Measurements from ENCODE around the gene LAMA3. TPM values are rescaled to one million over a fixed set of nuclear protein-coding genes. Genes with fewer than 3 reads are reported as not detected.

LAMA3 gene
- total RNA-seq, 1 donor = 8.3 TPM

GRCh38 chr18:23694637-23695430 is 5.6 kb downstream of the LAMA3 start:
- no peak for DNase-seq (ENCODE audit: insufficient read length, low spot score, missing footprints)
- no peak overlapping the region for H3K4me2 ChIP-seq (ENCODE audit: insufficient read depth, low read length)
- no peaks in the 10 kb centered on the region for H3K9me3 ChIP-seq (ENCODE audit: low read depth, low read length)
- H2AFZ ChIP-seq (ENCODE audit: low read length) = peak overlapping the region; percentile 24
- no peaks in the 10 kb centered on the region for H4K20me1 ChIP-seq (ENCODE audit: insufficient read depth, low read length)
- no peak overlapping the region for H3K4me3 ChIP-seq (ENCODE audit: insufficient read depth, low read length)
- H3K79me2 ChIP-seq (ENCODE audit: insufficient read depth, low read length) = peaks cover 5% of the 10 kb centered on the region
- H3K27ac ChIP-seq (ENCODE audit: low read depth, low read length) = peak overlapping the region; percentile 61
- TF ChIP-seq CTCF (IDR thresholded peaks at IDR 0.05; ENCODE audit: extremely low read depth, low read depth, low read length) = no peak
- H3K27me3 ChIP-seq (ENCODE audit: insufficient read depth, low read length) = no peaks in the 10 kb centered on the region
- no peaks in the 10 kb centered on the region for H3K36me3 ChIP-seq (ENCODE audit: insufficient read depth, low read length)
- H3K4me1 ChIP-seq (ENCODE audit: insufficient read depth, low read length) = peaks cover 16% of the 10 kb centered on the region

GRCh38 chr18:23701017-23701416 is 11.8 kb downstream of the LAMA3 start:
- no peak for TF ChIP-seq CTCF (IDR thresholded peaks at IDR 0.05; ENCODE audit: extremely low read depth, low read depth, low read length)
- no peak for DNase-seq (ENCODE audit: insufficient read length, low spot score, missing footprints)
- Histone ChIP-seq H3K27me3 (ENCODE audit: insufficient read depth, low read length) (no peaks in the 10 kb centered on the region), H3K9me3 (ENCODE audit: low read depth, low read length) (no peaks in the 10 kb centered on the region), H3K36me3 (ENCODE audit: insufficient read depth, low read length) (no peaks in the 10 kb centered on the region), H4K20me1 (ENCODE audit: insufficient read depth, low read length) (no peaks in the 10 kb centered on the region), H3K4me1 (ENCODE audit: insufficient read depth, low read length) (peaks cover under 1% of the 10 kb centered on the region), H3K79me2 (ENCODE audit: insufficient read depth, low read length) (no peaks in the 10 kb centered on the region), H3K27ac (ENCODE audit: low read depth, low read length) (no peak overlapping the region), H3K4me3 (ENCODE audit: insufficient read depth, low read length) (no peak overlapping the region), H2AFZ (ENCODE audit: low read length) (no peak overlapping the region), H3K4me2 (ENCODE audit: insufficient read depth, low read length) (no peak overlapping the region)

GRCh38 chr18:23701544-23702064 is 12.4 kb downstream of the LAMA3 start:
- no peak for DNase-seq (ENCODE audit: insufficient read length, low spot score, missing footprints)
- Histone ChIP-seq H3K27me3 (ENCODE audit: insufficient read depth, low read length) (no peaks in the 10 kb centered on the region), H3K9me3 (ENCODE audit: low read depth, low read length) (no peaks in the 10 kb centered on the region), H4K20me1 (ENCODE audit: insufficient read depth, low read length) (no peaks in the 10 kb centered on the region), H2AFZ (ENCODE audit: low read length) (no peak overlapping the region), H3K4me2 (ENCODE audit: insufficient read depth, low read length) (no peak overlapping the region), H3K4me1 (ENCODE audit: insufficient read depth, low read length) (no peaks in the 10 kb centered on the region), H3K36me3 (ENCODE audit: insufficient read depth, low read length) (no peaks in the 10 kb centered on the region), H3K4me3 (ENCODE audit: insufficient read depth, low read length) (no peak overlapping the region), H3K27ac (ENCODE audit: low read depth, low read length) (no peak overlapping the region), H3K79me2 (ENCODE audit: insufficient read depth, low read length) (no peaks in the 10 kb centered on the region)
- TF ChIP-seq CTCF (IDR thresholded peaks at IDR 0.05; ENCODE audit: extremely low read depth, low read depth, low read length) = no peak

- no peak for DNase-seq (ENCODE audit: insufficient read length, low spot score, missing footprints)
- H3K79me2 ChIP-seq (ENCODE audit: insufficient read depth, low read length) = no peaks in the 10 kb centered on the region
- no peaks in the 10 kb centered on the region for H3K27me3 ChIP-seq (ENCODE audit: insufficient read depth, low read length)
- no peaks in the 10 kb centered on the region for H3K36me3 ChIP-seq (ENCODE audit: insufficient read depth, low read length)
- H3K4me3 ChIP-seq (ENCODE audit: insufficient read depth, low read length) = no peak overlapping the region
- H3K27ac ChIP-seq (ENCODE audit: low read depth, low read length) = no peak overlapping the region
- no peak for TF ChIP-seq CTCF (IDR thresholded peaks at IDR 0.05; ENCODE audit: extremely low read depth, low read depth, low read length)
- H4K20me1 ChIP-seq (ENCODE audit: insufficient read depth, low read length) = no peaks in the 10 kb centered on the region
- no peaks in the 10 kb centered on the region for H3K4me1 ChIP-seq (ENCODE audit: insufficient read depth, low read length)
- H3K4me2 ChIP-seq (ENCODE audit: insufficient read depth, low read length) = no peak overlapping the region
- H2AFZ ChIP-seq (ENCODE audit: low read length) = no peak overlapping the region
- peaks cover 4% of the 10 kb centered on the region for H3K9me3 ChIP-seq (ENCODE audit: low read depth, low read length)
Observed at GRCh38 chr18:23702606-23703005, 13.4 kb downstream of the LAMA3 start.
